AG04450 (cell line): ENCODE data around the gene FBXO41. TPM values are rescaled to one million over a fixed set of nuclear protein-coding genes. Genes with fewer than 3 reads are reported as not detected.

Experiments used
- CTCF ChIA-PET: fragments of 300-600, 350-600 bp; formaldehyde crosslinking; extraction: SDS; loops from one replicate; lab custom pipeline; 2022; ENCODE audit warnings: antibody characterized with exemption, inconsistent platforms; lab: Charles Lee
- POLR2A ChIA-PET: fragments of 350-600 bp; formaldehyde crosslinking; extraction: SDS; loops from one replicate; lab custom pipeline; 2021; ENCODE audit warnings: antibody characterized with exemption, inconsistent platforms; lab: Yijun Ruan, JAX
- DNase-seq: peaks from one replicate; pipeline ENCODE4 v3.0.0-alpha.2; 2011; ENCODE audit warnings: low read depth, low spot score
- H3K27ac ChIP-seq: one replicate; pipeline ENCODE4 v1.5.1; 2012; ENCODE audit warnings: low read depth, low read length, control low read depth
- H3K27me3 ChIP-seq: one replicate; pipeline ENCODE4 v1.6.0; 2012; ENCODE audit warnings: low read length; ENCODE audit not compliant: control insufficient read depth, insufficient read depth
- H3K4me3 ChIP-seq: 2 replicates; pipeline ENCODE4 v1.5.1; 2011; ENCODE audit warnings: mild to moderate bottlenecking, low read depth, low read length, control low read depth
- H3K9me3 ChIP-seq: 2 replicates; pipeline ENCODE4 v1.5.1; 2012; ENCODE audit warnings: low read length; ENCODE audit not compliant: control insufficient read depth, insufficient read depth
- CTCF ChIP-seq: IDR thresholded peaks from 2 replicates; pipeline ENCODE4 v1.5.1; 2011; ENCODE audit warnings: low read depth, low read length, control low read depth, inconsistent platforms
- polyA plus RNA-seq: library from polyadenylated mRNA; depleted of rRNA; stranded (reverse); fragments of >200 nt; gene quantifications from 2 replicates; pipeline ENCODE4 v1.2.3, GENCODE V29; 2011

FBXO41 gene
- polyA plus RNA-seq, 1 experiment, result 2.5 TPM

GRCh38 chr2:73244580-73244979 is 39.7 kb downstream of the FBXO41 start:
- no peak for DNase-seq
- no peak for TF ChIP-seq CTCF
- Histone ChIP-seq H3K9me3 (no peaks in the 10 kb centered on the region), H3K27me3 (no peaks in the 10 kb centered on the region), H3K27ac (no peak overlapping the region), H3K4me3 (no peak overlapping the region)
- ChIA-PET POLR2A (interaction anchor here (3.7 kb wide), 1 partner anchor 11 kb away, joined by 14 read pairs; the partner anchor contains the start of genes CCT7 and PRADC1), CTCF (interaction anchor here (1.5 kb wide), 1 partner anchor 17 kb away, joined by 4 read pairs; no protein-coding TSS in a partner anchor)

- no peaks in the 10 kb centered on the region for H3K9me3 ChIP-seq
- no peak for TF ChIP-seq CTCF
- H3K27ac ChIP-seq, result no peak overlapping the region
- H3K4me3 ChIP-seq, result no peak overlapping the region
- ChIA-PET CTCF (interaction anchor here (1.5 kb wide), 1 partner anchor 18 kb away, joined by 4 read pairs; no protein-coding TSS in a partner anchor), POLR2A (interaction anchor here (3.7 kb wide), 1 partner anchor 10 kb away, joined by 14 read pairs; the partner anchor contains the start of genes CCT7 and PRADC1)
- DNase-seq, result no peak
- no peaks in the 10 kb centered on the region for H3K27me3 ChIP-seq
Measured at GRCh38 chr2:73243884-73244570, 40.3 kb downstream of the FBXO41 start.

GRCh38 chr2:73239776-73240175 is 44.5 kb downstream of the FBXO41 start:
- POLR2A ChIA-PET, result no interaction called here
- CTCF ChIA-PET, result interaction anchor here (0.7 to 1.2 kb wide), 2 partner anchors 27 to 62 kb away, joined by 3 read pairs; no protein-coding TSS in a partner anchor
- Histone ChIP-seq H3K4me3 (no peak overlapping the region), H3K27me3 (no peaks in the 10 kb centered on the region), H3K9me3 (no peaks in the 10 kb centered on the region), H3K27ac (no peak overlapping the region)
- no peak for DNase-seq
- TF ChIP-seq CTCF, result no peak

- ChIA-PET CTCF (interaction anchor here (0.7 to 1.2 kb wide), 2 partner anchors 26 to 62 kb away, joined by 3 read pairs; no protein-coding TSS in a partner anchor), POLR2A (no interaction called here)
- no peak overlapping the region for H3K4me3 ChIP-seq
- DNase-seq, result no peak
- no peak overlapping the region for H3K27ac ChIP-seq
- TF ChIP-seq CTCF, result no peak
- H3K9me3 ChIP-seq, result no peaks in the 10 kb centered on the region
- no peaks in the 10 kb centered on the region for H3K27me3 ChIP-seq
Measured at GRCh38 chr2:73238976-73239375, 45.3 kb downstream of the FBXO41 start.

- no peaks in the 10 kb centered on the region for H3K9me3 ChIP-seq
- TF ChIP-seq CTCF, result no peak
- CTCF ChIA-PET, result no interaction called here
- POLR2A ChIA-PET, result no interaction called here
- DNase-seq, result no peak
- H3K27me3 ChIP-seq, result no peaks in the 10 kb centered on the region
- H3K4me3 ChIP-seq, result no peak overlapping the region
- no peak overlapping the region for H3K27ac ChIP-seq
Measured at GRCh38 chr2:73238149-73238548, 46.1 kb downstream of the FBXO41 start.
